Activated CD4-positive, alpha-beta memory T cell treated with anti-CD3 and anti-CD28 coated beads, Interleukin-2, amount 10 ng/mL, durations not matched to agents 7 days and 5 days (primary cell): ENCODE results near the gene USP24. TPM values are rescaled to one million over a fixed set of nuclear protein-coding genes. Genes with fewer than 3 reads are reported as not detected.
"Not testable (repeated sequence)": the region's sequence is repeated elsewhere in the genome, so short reads cannot be mapped to it uniquely, and the experiment has no call there.

Experiments used
- CTCF ChIA-PET: fragments of 350-600 bp; sonication (Branson Sonifier 250); formaldehyde crosslinking; loops from one replicate; lab custom pipeline; 2021; ENCODE audit warnings: antibody characterized with exemption, inconsistent platforms; lab: Charles Lee
- POLR2A ChIA-PET: fragments of 350-600 bp; sonication (Branson Sonifier 250); formaldehyde crosslinking; loops from one replicate; lab custom pipeline; 2021; ENCODE audit warnings: antibody characterized with exemption; lab: Charles Lee
- DNase-seq: peaks from one replicate; pipeline ENCODE4 v3.0.0-alpha.2; 2020
- H3K27ac Mint-ChIP-seq: one replicate; pipeline ENCODE4 v1.8.0; 2021; ENCODE audit warnings: mild to moderate bottlenecking, mixed read lengths
- H3K27me3 Mint-ChIP-seq: one replicate; pipeline ENCODE4 v1.8.0; 2021; ENCODE audit warnings: mixed read lengths
- H3K36me3 Mint-ChIP-seq: one replicate; pipeline ENCODE4 v1.8.0; 2021; ENCODE audit warnings: low read depth, mixed read lengths
- H3K4me1 Mint-ChIP-seq: one replicate; pipeline ENCODE4 v1.8.0; 2021; ENCODE audit warnings: mixed read lengths
- H3K4me3 Mint-ChIP-seq: one replicate; pipeline ENCODE4 v1.8.0; 2021; ENCODE audit warnings: mild to moderate bottlenecking, mixed read lengths
- H3K9me3 Mint-ChIP-seq: one replicate; pipeline ENCODE4 v1.8.0; 2021; ENCODE audit warnings: mixed read lengths
- total RNA-seq, 2 experiments: library from RNA; stranded (reverse); gene quantifications; one replicate each; pipeline ENCODE4 v1.2.3, GENCODE V29; 2021

The USP24 gene
- total RNA-seq, 2 experiments from 2014 or later, result 34.9 to 35.6 TPM

DNA sequence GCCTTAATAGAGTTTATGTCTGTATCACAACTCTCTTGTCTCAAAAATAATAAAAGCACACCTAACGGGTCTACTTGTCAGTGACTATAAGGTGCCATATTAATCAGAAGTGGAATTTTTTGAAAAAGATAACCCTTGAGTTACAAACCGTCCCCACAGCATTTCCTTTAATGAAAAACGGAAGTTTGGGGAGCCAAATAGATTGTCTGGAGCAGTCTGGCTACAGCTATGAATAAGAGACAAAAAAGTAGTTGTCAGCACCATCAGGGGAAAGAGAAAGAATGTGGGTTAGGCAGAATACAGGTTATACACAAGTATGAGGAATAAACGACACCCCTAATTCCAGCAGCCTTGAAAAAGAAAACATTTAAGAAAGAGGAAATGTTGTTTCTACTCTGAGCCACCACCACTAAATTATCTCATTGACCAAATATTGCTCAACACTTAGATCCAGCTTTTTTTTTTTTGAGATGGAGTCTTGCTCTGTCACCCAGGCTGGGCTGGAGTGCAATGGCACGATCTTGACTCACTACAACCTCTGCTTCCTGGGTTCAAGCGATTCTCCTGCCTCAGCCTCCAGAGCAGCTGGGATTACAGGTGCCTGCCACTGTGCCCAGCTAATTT lies 29.4 kb upstream of the USP24 start:
- no peak overlapping the region for H3K4me3 Mint-ChIP-seq
- ChIA-PET POLR2A (no interaction called here), CTCF (no interaction called here)
- H3K4me1 Mint-ChIP-seq, result peaks cover 3% of the 10 kb centered on the region
- peaks cover 3% of the 10 kb centered on the region for H3K27me3 Mint-ChIP-seq
- no peaks in the 10 kb centered on the region for H3K9me3 Mint-ChIP-seq
- no peaks in the 10 kb centered on the region for H3K36me3 Mint-ChIP-seq
- DNase-seq, result no peak
- no peak overlapping the region for H3K27ac Mint-ChIP-seq

DNA sequence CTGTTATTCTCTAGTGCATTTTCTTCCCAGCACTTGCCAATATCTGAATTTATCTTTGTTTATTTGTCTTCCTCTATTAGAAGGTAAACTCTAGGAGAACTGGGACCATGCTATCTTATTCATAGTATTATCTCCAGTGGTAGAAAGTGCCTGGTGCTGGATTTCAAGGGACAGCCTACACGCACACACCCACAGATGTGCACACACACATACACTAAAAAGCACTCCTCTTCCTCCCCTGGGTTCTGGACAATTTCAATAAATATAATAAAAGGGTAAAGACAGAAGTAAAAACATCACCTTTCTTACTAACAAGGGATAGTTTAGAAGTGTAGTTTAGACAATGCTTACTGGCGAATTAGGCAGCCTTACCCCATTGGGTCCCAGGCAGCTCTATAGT lies 28.5 kb upstream of the USP24 start:
- Mint-ChIP-seq H3K27me3 (peaks cover 3% of the 10 kb centered on the region), H3K27ac (no peak overlapping the region), H3K9me3 (no peaks in the 10 kb centered on the region), H3K4me3 (no peak overlapping the region), H3K4me1 (peaks cover 3% of the 10 kb centered on the region), H3K36me3 (no peaks in the 10 kb centered on the region)
- CTCF ChIA-PET, result interaction anchor here (1.0 kb wide), 1 partner anchor 11 kb away, joined by 3 read pairs; no protein-coding TSS in a partner anchor
- POLR2A ChIA-PET, result no interaction called here
- no peak for DNase-seq

DNA sequence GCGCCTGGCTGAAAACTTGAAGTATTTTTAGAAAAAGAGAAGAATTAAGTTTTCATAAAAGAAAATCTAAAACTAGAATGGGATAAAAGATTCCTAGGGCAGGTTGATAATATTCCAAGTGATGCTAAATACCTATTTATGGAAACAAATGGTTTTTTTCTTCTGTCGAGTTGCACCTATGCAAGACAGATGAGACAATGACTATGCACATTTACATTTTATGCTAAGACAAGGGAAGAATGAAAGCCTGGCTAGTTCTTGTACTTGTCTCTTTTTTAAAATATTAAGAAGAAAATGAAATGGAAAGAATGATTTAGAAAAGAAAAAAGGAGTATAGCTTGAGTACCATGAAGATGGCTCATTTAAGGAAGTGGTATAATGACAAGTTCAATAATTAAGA lies 24.4 kb upstream of the USP24 start:
- CTCF ChIA-PET, result no interaction called here
- H3K4me1 Mint-ChIP-seq, result peaks cover 7% of the 10 kb centered on the region
- H3K27ac Mint-ChIP-seq, result no peak overlapping the region

DNA sequence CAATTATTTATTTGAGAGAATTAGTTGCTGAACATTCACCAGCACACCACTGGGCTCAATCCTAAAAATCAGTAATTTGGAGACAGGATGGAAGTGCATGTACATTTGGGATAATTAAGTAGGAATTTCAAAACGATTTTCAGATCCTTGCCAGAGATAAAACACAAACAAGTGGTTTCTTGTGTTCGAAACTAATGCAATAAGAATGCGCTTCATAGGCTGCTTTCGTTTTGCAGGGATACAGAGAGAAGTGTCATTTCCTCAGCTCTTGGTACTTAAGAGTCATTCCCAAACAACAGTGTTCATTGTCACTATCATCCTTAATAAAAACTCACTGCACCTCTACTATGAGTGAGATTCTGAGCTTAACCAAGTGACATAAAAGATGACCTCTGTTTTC lies 20.6 kb upstream of the USP24 start:
- Mint-ChIP-seq H3K4me3 (no peak overlapping the region), H3K27ac (no peak overlapping the region), H3K9me3 (no peaks in the 10 kb centered on the region), H3K36me3 (no peaks in the 10 kb centered on the region), H3K4me1 (peaks cover 6% of the 10 kb centered on the region), H3K27me3 (peaks cover 17% of the 10 kb centered on the region)
- ChIA-PET CTCF (interaction anchor here (1.3 kb wide), 1 partner anchor 96 kb away, joined by 3 read pairs; no protein-coding TSS in a partner anchor), POLR2A (interaction anchor here (1.0 kb wide), 1 partner anchor 18 kb away, joined by 3 read pairs; no protein-coding TSS in a partner anchor)
- no peak for DNase-seq

More for the DNA sequence above, 24.4 kb upstream of the USP24 start:
- no peak for DNase-seq
- POLR2A ChIA-PET, result no interaction called here
- no peaks in the 10 kb centered on the region for H3K36me3 Mint-ChIP-seq
- H3K27me3 Mint-ChIP-seq, result peaks cover 3% of the 10 kb centered on the region
- H3K4me3 Mint-ChIP-seq, result no peak overlapping the region
- no peaks in the 10 kb centered on the region for H3K9me3 Mint-ChIP-seq

DNA sequence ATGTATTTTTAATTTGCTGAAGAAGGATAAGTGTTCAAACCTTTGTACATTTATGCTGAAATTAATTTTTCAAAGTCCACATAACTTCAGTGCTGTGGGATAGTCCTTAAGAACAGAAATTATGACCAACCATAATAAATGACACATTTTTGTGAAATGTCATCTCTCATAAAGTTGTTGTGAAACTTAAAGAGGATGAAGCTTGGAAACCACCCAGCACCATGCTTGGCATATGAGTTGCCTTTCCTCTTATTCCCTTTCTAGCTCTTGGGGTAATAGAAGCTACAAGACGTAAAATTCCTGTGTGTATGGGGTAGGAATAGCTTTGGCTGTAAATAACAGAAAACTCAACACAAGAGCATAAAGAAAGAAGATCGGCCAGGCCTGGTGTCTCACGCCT lies 18.9 kb upstream of the USP24 start:
- Mint-ChIP-seq H3K4me1 (peaks cover 6% of the 10 kb centered on the region), H3K4me3 (no peak overlapping the region), H3K27ac (no peak overlapping the region), H3K27me3 (peaks cover 28% of the 10 kb centered on the region), H3K36me3 (no peaks in the 10 kb centered on the region), H3K9me3 (peaks cover 3% of the 10 kb centered on the region)
- CTCF ChIA-PET, result no interaction called here
- DNase-seq, result no peak
- POLR2A ChIA-PET, result no interaction called here

DNA sequence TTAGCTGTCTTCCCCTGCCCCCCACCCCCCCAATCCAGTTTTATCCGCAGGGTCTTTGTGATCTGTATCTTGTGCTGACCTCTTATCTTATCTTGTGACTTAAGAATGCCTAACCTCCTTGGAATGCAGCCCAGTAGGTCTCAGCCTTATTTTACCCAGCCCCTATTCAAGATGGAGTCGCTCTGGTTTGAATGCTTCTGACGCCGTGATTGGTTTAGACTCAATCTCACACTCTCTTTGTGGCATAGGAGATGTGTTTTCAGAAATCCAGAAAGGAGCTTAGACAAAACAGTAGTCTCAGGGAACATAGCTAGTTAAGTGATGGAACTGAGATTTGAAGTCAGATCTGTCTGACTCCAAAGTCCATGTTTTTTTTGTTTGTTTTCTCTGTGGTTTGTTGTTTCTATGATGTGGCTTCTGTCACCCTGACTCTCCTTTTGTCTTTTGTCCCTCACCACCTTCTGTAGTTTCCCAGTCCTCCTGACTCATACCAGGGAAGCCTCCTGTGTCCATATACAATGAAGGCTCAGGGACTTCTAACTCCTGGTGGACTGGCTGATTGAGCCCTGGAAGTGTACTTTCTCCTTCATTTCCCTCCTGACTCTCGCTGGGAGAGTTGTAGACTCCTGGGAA lies 18.1 kb upstream of the USP24 start:
- peaks cover 2% of the 10 kb centered on the region for H3K36me3 Mint-ChIP-seq
- CTCF ChIA-PET, result no interaction called here

DNA sequence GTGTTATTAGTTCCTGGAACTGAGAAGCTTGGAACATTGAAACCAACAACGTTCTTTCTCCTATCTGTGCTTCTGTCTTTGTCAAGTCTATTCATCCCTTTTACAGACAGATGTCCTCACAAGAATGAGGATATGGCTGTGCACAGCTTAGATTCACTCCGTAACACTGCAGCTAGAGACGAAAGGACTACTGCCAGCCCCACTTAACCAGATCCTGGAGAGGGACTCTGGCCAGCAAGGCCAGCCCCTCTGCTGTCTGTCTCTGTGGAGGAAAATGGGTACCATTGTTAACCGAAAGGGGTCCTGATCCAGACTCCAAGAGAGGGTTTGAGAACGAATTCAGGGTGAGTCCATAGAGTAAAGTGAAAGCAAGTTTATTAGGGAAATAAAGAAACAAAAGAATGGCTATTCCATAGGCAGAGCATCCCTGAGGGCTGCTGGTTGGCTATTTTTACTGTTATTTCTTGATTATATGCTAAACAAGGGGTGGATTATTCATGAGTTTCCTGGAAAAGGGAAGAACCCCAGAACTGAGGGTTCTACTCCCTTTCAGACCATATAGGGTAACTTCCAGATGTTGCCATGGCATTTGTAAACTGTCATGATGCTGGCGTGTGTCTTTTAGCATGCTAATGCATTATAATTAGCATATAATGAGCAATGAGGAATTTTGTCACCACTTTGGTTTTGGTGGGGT lies 17.4 kb upstream of the USP24 start:
- Mint-ChIP-seq H3K27me3 (peaks cover 28% of the 10 kb centered on the region), H3K4me3 (no peak overlapping the region), H3K4me1 (peaks cover 6% of the 10 kb centered on the region), H3K27ac (no peak overlapping the region), H3K9me3 (peaks cover 7% of the 10 kb centered on the region), H3K36me3 (peaks cover 2% of the 10 kb centered on the region)
- DNase-seq, result no peak
- ChIA-PET CTCF (no interaction called here), POLR2A (no interaction called here)

More for the DNA sequence above, 18.1 kb upstream of the USP24 start:
- Mint-ChIP-seq H3K27ac (no peak overlapping the region), H3K27me3 (peaks cover 28% of the 10 kb centered on the region), H3K4me1 (peaks cover 6% of the 10 kb centered on the region), H3K9me3 (peaks cover 6% of the 10 kb centered on the region), H3K4me3 (no peak overlapping the region)
- POLR2A ChIA-PET, result no interaction called here
- DNase-seq, result no peak

DNA sequence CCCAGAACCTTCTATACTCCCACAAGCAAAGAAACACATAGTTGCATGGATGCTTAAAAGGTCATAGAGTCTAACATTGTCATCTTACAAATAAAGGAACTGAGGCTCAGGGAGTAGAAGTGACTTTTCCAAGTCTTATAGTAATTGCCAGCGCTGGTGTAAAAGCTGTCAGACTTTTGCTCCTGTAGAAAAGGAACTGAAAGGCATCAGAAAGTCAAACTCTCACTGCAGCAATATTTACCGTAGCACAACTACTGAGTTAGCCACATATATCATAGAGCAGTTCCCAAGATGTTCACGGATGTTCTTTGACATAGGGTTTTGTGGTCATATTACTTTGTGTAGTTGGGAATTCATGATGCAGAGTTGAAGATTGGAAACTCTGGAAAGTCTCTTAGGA lies 16.6 kb upstream of the USP24 start:
- ChIA-PET POLR2A (no interaction called here), CTCF (no interaction called here)
- H3K4me3 Mint-ChIP-seq, result no peak overlapping the region
- H3K27ac Mint-ChIP-seq, result no peak overlapping the region
- H3K36me3 Mint-ChIP-seq, result peaks cover 2% of the 10 kb centered on the region
- H3K9me3 Mint-ChIP-seq, result peaks cover 11% of the 10 kb centered on the region
- peaks cover 6% of the 10 kb centered on the region for H3K4me1 Mint-ChIP-seq
- H3K27me3 Mint-ChIP-seq, result peaks cover 29% of the 10 kb centered on the region
- no peak for DNase-seq

DNA sequence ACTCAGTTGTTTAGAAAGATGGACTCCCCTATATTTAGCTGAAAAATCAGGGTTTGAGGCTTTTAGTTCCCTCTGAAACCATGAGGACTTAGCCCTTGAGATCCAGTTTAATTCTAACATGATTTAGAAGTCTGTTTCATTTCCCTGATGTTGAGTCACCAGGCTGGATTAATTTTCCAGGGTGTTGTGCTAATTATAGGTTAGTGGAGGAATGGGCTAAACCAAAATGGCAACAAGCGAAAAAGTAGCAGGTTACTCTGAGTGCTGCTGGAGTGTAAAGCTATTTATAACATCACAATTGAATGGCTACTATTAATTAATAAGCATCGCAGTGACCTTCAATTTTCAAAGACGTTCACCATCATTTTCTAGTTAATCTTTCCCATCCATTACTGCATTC lies 15.5 kb upstream of the USP24 start:
- DNase-seq, result no peak
- Mint-ChIP-seq H3K9me3 (peaks cover 11% of the 10 kb centered on the region), H3K36me3 (peaks cover 2% of the 10 kb centered on the region), H3K27me3 (peaks cover 29% of the 10 kb centered on the region), H3K4me3 (no peak overlapping the region), H3K27ac (no peak overlapping the region), H3K4me1 (peaks cover 3% of the 10 kb centered on the region)
- POLR2A ChIA-PET, result no interaction called here
- CTCF ChIA-PET, result no interaction called here

DNA sequence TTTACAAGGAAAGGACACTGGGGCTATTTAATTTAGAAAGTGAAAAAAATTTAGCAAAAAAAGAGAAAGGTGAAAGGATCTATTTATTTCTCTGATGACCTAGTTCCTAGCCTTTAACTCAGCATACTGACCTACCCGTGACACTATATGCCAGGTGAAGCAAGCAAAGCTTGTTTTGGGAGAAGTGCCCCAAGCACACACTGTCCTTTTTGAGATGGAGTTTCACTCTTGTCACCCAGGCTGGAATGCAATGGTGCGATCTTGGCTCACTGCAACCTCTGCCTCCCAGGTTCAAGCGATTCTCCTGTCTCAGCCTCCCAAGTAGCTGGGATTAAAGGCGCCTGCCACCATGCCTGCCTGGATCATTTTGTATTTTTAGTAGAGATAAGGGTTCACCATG lies 14.6 kb upstream of the USP24 start:
- H3K4me1 Mint-ChIP-seq, POLR2A ChIA-PET, H3K27ac Mint-ChIP-seq, H3K36me3 Mint-ChIP-seq, DNase-seq, H3K4me3 Mint-ChIP-seq: not testable (repeated sequence)
- Mint-ChIP-seq H3K9me3 (peaks cover 11% of the 10 kb centered on the region), H3K27me3 (peaks cover 29% of the 10 kb centered on the region)
- CTCF ChIA-PET, result interaction anchor here (0.8 kb wide), 1 partner anchor 50 kb away, joined by 3 read pairs; no protein-coding TSS in a partner anchor

DNA sequence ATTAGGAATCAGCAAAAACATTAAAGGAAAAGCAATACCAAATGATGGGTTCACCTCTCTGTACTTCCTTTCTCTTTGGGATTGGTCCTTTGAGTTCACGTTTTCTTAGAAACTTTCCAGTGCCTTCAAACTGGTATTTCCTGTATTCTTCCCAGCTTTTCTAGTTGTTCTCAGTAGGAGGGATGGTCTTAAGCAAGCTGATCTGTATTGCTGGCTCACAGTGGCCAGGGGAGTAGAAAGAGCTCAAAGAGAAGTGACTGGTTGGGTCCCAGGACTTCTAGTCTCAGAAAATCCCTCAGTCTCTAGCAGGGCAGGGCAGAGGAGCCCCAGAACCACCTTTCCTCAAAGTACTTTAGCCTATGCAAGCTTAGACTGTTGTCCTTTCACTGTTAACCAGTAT lies 10.1 kb upstream of the USP24 start:
- CTCF ChIA-PET, result no interaction called here
- H3K9me3 Mint-ChIP-seq, result peaks cover 11% of the 10 kb centered on the region
- peaks cover 9% of the 10 kb centered on the region for H3K27me3 Mint-ChIP-seq
- no peak overlapping the region for H3K4me3 Mint-ChIP-seq
- no peaks in the 10 kb centered on the region for H3K4me1 Mint-ChIP-seq
- H3K27ac Mint-ChIP-seq, result no peak overlapping the region
- POLR2A ChIA-PET, result interaction anchor here (1.0 kb wide), 1 partner anchor 10 kb away, joined by 4 read pairs; the partner anchor contains the start of gene USP24
- H3K36me3 Mint-ChIP-seq, result peaks cover 2% of the 10 kb centered on the region
- no peak for DNase-seq

DNA sequence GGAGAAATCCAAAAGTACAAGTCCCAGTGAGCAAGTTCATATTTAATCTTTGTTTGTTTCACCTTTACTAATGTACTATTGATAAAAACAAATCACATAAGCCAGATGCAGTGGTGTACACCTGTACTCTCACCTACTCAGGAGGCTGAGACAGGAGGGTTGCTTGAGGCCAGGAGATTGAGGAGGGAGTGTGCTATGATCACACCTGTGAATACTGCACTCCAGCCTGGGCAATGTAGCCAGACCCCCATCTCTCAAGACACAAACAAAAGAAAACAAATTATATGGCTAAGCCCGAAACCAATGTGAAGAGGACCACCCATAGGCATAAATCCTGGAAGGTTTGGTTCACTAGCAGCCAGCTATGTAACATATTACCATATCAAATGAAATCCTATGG lies 9.6 kb upstream of the USP24 start:
- no peaks in the 10 kb centered on the region for H3K4me1 Mint-ChIP-seq
- H3K36me3 Mint-ChIP-seq, result peaks cover 2% of the 10 kb centered on the region
- no peak for DNase-seq
- H3K27ac Mint-ChIP-seq, result no peak overlapping the region
- no peak overlapping the region for H3K4me3 Mint-ChIP-seq
- ChIA-PET POLR2A (interaction anchor here (1.0 kb wide), 1 partner anchor 9 kb away, joined by 4 read pairs; the partner anchor contains the start of gene USP24), CTCF (no interaction called here)
- H3K27me3 Mint-ChIP-seq, result peaks cover 6% of the 10 kb centered on the region
- H3K9me3 Mint-ChIP-seq, result peaks cover 11% of the 10 kb centered on the region

DNA sequence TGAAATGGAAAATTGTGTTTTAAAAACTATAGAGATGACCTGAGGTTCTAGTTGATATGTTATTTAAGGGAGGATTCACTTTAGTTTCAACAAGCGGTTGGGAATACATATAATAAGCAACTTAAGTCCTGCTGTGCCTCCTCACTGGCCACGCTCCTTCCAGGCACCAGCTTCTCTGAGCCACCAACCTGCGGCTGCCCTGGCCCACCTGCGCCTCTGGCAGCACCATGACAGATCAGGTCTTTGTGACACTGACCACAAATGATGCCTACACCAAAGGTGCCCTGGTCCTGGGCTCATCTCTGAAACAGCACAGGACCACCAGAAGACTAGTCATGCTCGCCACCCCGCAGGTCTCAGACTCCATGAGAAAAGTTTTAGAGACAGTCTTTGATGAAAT lies 7.0 kb upstream of the USP24 start:
- Mint-ChIP-seq H3K4me1 (peaks cover 10% of the 10 kb centered on the region), H3K27me3 (no peaks in the 10 kb centered on the region), H3K36me3 (no peaks in the 10 kb centered on the region), H3K9me3 (no peaks in the 10 kb centered on the region), H3K4me3 (no peak overlapping the region), H3K27ac (no peak overlapping the region)
- ChIA-PET CTCF (no interaction called here), POLR2A (no interaction called here)
- DNase-seq, result no peak
